SK-N-MC (cell line): ENCODE results near the gene COL6A3.

Source experiments
- EZH2 ChIP-seq: fragments of 200-600 bp; sonication (generic); IDR thresholded peaks from one replicate; pipeline ENCODE4 v1.6.1; 2017; ENCODE audit warnings: antibody characterized with exemption
- POLR2AphosphoS5 ChIP-seq: IDR thresholded peaks from 2 replicates; pipeline ENCODE4 v1.6.1; 2012; ENCODE audit warnings: mild to moderate bottlenecking, low read depth, low read length, borderline replicate concordance

GRCh38 chr2:237379636-237380035, 34.3 kb downstream of the COL6A3 start:
- no peak for TF ChIP-seq EZH2
- no peak for TF ChIP-seq POLR2AphosphoS5
